GM19351 (cell line): Measurements from ENCODE around the gene GRIN2A.

Source experiments
- ATAC-seq: cut with Tn5 transposase; IDR thresholded peaks from one replicate; pipeline ENCODE4 v1.9.1; 2021; ENCODE audit warnings: mild to moderate bottlenecking, moderate library complexity; ENCODE audit not compliant: unreplicated experiment

Gene GRIN2A

DNA sequence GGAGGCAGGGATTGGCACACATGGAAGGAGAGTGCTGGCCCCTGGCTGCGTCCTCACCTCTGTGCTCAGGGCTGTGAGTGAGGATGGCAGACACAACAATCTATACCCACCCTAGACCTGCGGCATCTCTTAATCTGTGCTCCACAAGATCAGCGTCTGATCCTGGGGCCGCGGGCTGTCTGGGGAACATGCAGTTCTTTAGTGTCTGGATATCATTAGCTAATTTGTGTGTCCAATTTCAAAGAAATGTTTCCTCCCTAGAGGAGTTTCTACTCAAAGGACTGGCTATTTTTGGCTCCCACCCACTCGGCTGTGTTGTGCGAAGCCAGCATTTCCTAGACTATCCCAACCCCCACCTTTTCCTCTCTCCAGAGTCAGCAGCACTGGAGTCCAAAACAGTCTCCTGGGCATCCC, 93.8 kb downstream of the GRIN2A start:
- ATAC-seq: no peak

DNA sequence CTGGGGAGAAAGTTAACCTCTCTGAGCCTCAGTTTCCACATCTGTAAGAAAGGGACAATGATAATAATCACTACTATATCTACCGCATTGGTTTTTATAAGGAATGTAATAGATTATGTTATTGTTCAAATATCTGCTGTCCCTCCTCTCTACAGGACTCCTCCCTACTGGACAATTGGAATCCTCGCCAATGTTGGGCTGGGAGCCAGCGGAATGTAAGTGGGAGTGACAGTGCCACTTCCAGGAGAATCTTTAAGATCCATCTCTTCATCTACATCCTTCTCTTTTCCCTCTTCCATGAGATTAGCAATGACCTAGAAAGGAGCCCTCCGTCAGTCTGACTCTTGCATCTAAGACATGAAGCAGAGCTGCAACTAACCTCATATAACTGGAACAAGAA, 95.1 kb downstream of the GRIN2A start:
- no peak for ATAC-seq

DNA sequence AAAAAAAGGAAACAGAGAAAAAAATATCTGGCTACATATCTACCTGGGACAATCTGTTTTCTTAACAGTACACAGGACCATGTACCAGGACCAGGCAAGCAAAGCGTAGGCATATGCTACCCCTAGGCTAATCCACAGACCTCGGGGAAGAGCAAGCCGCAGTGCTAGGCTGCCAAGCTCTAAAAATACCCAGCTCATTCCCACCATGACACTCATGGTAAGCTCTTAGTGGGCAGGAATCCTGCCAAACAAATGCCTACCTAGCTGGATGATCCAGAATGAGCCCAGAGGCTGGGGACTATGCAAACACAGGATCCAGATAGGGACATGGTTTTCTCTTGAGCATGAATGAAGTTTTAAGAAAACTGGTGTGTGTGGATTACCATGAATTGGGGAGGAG, 95.6 kb downstream of the GRIN2A start:
- no peak for ATAC-seq

- ATAC-seq: no peak
Observed at GRCh38 chr16:10085078-10085798, 97.0 kb downstream of the GRIN2A start.

GRCh38 chr16:10083301-10083700, 98.9 kb downstream of the GRIN2A start:
- no peak for ATAC-seq

GRCh38 chr16:10081201-10081940, 100.9 kb downstream of the GRIN2A start:
- ATAC-seq: no peak

DNA sequence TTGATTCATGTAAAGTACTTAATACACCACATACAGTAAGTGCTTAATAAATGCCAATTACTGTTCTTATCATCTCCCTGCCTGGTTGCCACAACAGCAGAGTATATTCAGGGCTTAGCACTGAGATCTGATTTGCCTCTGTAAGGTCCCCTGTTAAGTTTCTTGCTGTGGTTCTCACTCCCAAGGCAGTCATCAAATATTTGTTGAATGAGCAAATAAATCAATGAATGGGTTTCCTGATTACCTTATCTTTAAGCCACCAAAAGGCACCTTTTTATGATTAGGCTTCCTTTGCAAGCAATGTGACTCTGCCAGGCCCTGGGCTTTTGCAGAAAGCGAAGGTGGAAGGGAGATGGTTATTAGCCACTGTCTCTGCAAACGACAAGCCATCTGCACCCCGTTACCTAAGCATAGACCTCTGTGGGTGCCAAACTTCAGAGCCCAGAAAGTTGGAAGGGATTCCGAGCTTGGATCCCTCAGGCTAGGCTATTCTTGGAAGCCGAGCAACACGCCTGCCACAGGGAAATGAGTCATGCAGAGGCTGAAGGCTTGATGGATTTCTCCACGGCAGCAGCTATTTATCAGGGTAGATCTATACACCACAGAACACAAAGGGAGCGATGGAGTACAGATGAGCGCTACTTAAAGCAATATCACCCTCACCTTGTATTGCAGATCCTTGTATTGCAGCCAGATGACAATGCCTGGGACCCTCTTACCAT, 102.0 kb downstream of the GRIN2A start:
- ATAC-seq: no peak

- no peak for ATAC-seq
Observed at GRCh38 chr16:10078541-10078949, 103.7 kb downstream of the GRIN2A start.

GRCh38 chr16:10077861-10078260, 104.4 kb downstream of the GRIN2A start:
- ATAC-seq: no peak

DNA sequence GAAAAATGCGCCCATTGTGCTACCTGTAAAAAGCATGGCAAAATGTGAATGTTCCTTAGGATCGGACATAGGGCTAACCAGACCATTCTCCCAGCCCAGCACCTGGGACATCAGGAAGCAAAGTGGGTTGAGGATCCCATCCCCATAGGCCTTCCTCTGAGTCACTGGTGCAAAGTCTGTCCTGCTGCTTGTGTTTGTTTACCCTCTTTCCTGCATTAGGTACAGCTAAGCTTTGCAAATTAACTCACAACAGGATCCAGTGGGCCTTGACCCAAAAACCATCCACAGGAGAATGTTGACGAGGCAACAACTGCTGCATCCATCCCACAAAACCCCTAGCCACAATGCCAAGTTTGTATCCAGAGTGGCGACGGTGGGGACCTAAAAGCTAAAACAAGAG, 106.2 kb downstream of the GRIN2A start:
- no peak for ATAC-seq

DNA sequence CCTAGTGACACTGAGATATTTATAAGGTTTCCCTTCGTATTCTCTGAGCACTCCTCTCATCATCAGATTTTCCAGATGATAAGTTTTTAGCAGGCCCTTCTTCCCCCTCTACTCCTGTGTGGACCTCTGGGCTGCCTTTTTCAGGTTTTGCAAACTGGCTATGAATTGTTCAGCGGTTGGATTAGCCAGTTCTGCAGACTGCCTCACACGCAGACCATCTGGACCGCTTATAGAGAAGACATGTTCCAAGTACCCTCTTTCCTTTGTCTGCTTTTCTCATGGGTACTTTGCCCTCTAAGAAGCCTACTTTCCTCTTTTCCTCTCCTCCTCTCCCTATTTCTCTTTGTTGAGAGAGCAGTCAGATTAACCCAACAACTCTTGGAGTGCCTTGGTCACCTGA, 111.6 kb downstream of the GRIN2A start:
- ATAC-seq: no peak

GRCh38 chr16:10069374-10069773, 112.9 kb downstream of the GRIN2A start:
- no peak for ATAC-seq

DNA sequence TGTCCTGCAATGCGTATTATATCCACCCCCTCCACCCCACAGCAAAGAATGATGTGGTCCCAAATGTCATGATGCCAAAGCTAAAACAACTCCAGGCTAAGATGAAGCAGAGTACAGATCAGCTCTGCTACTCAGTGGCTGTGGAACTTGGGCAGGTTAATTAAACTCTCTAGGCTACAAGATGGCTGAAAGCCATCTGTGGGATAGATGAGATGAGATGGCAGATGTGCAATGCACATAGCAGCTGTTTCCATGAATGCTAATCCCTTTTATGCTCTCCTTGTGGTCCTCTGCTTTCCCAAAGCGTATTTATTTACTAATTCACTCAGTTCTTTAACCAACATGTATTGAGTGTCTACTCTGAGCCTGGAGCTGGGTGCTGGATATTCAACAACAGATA, 114.4 kb downstream of the GRIN2A start:
- ATAC-seq: no peak

DNA sequence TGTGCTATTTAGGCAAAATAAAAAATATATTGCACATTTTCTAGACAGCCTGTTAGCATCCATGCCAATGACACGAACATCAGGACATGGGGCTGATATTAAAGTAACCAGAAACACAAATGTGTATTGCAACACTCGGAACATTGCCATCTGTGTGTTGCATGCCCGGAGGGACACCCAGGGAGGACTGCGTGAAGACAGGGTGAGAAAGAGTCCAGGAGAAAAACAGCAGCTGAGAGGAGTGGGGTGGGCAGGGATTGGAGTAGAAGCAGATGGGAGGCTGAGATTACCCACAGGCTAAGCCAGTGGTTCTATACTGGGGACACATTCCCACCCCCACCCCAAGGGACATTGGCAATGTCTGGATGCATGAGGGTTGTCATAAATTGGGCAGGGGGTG, 114.8 kb downstream of the GRIN2A start:
- no peak for ATAC-seq

- no peak for ATAC-seq
Observed at GRCh38 chr16:10065019-10065418, 117.2 kb downstream of the GRIN2A start.

DNA sequence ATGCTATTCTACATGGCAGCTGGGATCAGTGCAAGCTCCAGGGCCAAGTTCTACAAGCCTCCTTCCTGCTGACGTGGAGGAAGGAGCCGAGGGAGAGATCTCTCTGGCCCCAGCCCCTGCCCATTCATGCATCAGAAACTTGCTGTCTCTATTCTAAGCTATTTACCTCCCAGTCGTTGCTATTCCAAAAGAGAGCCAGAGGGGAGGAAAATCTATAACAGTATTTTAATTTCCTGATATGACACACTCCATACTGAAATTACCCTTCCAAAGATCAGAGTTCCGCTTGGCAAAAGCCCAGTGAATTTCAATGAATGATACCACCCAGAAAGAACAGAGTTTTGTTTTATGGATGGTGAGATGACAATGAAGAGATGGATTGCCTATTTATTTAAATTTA, 133.4 kb downstream of the GRIN2A start:
- ATAC-seq: no peak

GRCh38 chr16:10045947-10046346, 136.3 kb downstream of the GRIN2A start:
- no peak for ATAC-seq

DNA sequence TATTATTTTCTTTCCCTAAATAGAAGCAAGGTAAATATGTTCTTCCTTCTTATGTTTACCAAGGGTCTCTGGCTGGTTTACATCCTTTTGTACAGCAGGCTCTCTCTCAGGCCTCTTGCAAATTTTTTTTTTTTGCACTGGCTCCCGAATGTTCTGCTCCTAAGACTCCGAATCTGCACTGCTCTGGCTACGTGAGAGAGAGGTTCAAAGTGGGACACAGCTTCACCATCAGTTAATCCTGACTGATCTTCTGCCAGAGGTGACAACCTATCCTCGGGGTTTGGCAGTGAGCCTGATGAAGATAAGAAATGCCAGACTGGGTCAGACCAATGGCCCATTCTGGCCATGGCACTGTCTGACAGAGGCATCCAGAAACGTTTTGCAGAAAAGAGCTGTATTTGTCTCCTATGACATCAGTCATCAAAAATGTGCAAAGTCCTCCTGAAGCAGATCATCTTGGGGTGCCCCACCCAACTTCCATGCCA, 136.9 kb downstream of the GRIN2A start:
- no peak for ATAC-seq

- ATAC-seq: no peak
Observed at GRCh38 chr16:10040136-10041080, 141.8 kb downstream of the GRIN2A start.

DNA sequence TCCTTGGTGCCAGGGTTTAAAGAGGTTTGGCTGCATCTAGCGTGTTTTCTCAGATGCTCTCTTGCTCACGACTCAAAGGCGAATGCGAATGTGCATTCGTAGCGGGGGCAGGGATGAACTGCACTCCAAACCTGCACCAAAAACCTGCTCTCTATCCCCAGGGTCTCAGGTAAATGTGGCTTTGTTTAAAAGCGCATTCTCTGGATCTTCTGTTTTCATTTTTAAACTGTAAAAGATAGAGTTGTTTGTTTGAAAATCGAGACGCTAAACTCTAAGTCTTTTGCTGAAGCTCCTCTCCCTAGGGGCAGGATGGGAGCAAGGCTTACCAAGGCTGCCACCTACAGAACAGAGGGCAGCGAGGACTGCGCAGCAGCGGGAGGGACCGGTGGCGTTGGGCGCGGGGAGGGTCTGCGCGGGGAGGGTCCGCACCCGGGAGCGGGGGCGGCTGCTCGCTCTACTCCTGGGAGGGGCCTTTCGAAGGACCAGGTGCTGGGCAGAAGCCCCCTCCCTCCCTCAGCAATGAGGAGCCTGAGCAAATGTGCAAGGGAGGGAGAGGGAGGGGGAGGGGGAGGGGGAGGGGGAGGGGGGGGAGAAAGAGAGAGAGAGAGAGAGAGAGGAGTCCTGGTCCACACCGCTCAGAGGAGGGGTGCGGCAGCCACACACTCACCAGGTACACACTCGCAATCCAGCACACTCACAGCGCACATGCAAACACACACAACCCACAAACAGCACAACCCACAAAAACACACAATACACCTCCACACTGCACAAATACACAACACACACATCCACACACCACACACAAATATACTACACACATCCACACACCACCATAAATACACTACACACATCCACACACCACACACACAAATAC, 142.8 kb downstream of the GRIN2A start:
- peak; percentile 65 for ATAC-seq
